Limb (tissue), 2 donors: ENCODE data around the gene KCNQ4.

Experiments
- DNase-seq, 2 donors: peaks; one replicate each; pipeline ENCODE4 v3.0.0-alpha.2; 2016; ENCODE audit errors: extremely low spot score in 2 of 2

Gene KCNQ4

DNA sequence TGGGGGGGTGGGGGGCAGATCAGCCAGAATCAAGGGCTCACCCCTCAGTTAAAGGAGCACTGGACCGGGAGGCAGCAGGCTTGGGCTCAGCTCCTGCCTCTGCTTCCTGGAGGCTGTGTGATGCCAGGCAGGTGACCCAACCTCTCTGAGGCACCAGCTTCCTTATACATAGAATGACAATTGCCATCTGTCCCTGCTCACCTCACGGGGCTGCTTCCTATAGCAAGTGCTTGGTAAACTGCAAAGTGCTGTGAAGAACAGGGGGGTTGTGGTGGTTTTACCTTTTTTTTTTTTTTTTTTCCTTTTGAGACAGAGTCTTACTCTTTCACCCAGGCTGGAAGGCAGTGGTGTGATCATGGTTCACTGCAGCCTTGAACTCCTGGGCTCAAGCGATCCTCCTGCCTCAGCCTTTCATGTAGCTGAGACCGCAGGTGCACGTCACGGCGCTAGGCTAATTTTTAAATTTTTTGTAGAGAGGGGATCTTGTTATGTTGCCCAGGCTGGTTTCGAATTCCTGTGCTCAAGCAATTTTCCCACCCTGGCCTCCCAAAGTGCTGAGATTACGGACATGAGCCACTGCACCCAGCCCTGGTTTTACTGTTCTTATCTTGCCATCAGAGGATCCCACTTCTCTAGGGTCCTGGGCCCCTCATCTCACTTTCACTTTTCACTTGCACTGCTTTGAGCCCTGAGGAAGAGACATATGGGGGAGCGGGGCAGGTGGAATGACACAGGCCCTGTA, 11.6 kb downstream of the KCNQ4 start:
- DNase-seq, result no peak

DNA sequence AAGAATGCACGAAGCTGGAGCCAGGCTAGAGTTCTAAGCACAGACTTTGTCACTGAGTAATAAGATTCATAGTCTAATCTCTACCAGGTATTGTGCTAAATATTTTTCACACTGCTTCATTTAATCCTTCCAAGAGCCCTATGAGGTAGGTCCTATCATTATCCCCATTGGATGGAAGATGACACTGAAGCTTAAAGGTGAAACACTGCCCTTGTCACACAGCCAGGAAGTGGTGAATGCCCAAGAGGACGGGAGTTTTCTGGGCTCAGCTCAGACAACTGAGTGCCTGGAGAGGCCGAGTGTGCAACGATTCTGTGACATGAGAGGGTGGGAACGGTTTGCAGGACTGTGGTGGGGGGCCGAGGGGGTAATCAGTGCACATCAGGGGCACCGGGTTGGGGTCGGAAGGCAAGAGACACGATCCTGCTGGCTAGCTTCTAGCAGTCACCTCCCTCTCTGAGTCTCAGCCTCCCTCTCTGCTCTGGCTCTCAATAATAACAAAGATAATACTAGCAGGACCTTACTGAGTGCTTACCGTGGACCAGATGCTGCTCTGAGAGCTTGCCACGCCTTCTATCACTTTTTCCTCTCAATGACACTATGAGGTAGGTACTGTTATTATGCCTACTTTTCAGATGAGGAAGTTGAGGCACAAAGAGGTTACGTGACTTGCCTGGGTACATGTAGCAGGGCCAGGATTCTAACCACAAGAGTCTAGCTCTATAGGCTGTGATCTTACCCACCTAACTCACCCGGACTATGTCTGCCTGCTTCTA, 12.4 kb downstream of the KCNQ4 start:
- no peak for DNase-seq

DNA sequence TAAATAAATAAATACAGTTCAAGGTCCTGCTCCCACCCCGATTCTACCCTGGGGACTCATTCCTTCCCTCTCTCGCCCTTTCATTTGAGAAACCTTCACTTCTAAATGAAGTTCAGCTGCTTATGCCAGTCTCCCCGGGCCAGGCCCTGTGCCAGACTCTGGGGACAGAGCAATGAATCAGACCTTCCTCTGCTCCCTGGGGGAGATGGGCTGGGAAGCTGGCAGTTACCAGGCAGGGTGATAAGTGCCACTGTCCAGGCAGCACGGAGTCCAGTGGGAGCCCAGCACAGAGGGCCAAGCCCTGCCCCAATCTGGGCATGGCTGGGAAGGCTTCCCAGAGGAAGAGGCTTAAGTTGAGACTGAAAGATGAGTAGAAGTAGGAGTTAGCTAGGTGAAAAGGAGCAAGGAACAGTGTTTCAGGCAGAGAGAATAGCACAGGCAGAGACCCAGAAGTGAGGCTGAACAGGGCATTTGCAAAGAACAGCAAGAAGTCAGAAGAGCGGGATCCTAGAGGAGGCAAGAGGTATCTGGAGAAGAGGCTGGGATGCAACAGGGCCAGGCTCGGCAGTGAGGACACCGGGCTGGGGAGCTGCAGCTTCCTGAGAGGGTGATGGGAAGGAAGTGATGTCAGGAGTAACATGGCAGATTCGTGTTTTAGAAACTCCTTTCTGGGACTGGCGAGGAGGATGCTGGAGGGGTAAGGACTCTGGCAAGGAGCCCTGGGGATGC, 13.5 kb downstream of the KCNQ4 start:
- DNase-seq, result no peak

DNA sequence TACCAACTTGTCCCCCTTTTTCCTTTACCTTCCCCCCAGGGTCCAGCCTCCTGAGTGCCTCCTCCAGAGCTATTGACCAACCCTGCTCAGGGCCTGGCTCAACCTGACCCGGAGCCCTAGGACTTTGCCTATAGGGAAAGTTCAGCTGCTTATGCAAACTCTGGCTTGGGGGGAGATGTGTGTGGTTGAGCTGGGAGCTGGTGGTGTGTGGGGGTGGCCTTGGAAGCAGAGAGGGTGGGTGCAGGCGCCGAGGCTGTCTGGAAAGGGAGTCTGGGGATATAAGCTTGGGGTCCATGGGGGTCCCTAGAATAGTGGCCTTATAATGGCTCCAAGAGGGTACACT, 14.1 kb downstream of the KCNQ4 start:
- DNase-seq, result no peak

DNA sequence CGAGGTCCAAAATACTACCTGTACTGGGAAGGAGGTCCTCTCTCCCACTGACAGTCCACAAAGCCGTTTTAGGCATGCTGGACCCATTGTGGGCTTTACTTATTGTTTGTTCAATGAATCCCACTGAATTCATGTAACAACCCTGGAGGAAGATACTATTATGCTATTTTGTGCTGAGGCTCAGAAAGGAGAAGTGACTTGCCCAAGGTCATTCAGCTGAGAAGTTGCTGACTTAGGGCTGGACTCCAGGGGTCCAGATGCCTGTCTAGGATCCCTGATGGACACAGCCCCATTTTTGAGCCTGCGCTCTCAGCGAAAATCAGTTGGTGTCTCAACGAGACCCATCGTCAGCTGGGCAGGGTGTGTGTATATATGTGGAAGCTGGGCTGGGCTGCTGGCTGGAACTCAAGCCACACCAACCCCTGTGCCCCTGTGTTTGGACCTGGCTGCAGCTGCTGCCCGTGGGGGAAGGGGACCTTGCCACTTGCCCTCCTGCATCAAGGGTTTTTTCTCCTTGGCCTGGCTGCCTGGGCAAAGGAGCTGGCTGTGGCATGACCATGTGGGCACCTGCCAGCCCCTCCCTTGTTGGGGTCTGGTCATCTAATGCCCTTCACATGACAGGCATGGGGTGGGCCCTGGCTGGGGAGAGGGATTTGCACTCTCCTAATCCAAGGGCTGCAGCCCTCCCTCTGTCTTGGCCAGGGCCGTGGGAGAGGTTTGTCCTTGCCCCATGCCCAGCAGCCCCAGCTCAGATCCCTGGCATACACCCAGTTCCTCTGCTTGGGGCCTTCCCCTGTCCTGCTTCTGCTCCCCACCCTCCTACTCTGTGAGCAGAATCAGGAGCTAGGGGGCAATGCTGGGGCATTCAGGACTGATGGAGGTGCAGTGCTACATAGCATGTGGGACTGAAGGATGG, 15.0 kb downstream of the KCNQ4 start:
- DNase-seq, result no peak

DNA sequence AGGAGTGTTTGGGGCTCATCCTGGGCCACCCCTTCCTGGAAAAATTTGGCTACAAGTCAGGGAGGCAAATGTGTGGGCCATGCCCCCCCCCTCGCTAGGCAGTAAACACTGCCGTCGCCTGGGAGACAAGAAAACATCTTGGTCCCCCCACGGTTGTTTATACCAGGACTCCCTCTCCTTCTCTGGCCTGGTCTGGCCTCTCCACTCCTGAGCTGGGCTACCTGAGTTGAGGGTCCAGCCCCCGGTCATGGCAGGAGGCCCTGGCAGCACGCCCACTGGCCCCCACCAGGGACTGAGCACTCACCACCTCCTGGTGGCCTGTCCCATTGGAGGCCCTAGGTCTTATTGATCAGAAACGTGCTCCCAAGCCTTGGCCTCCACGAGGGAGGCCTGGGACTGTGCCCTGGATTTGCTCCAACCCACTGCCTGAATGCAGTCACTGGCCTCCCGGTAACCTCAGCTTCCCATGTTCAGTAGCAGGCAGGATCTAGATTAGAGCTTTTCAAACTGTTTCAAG, 15.8 kb downstream of the KCNQ4 start:
- peak in 1 of 2 donors; percentile 63 for DNase-seq

DNA sequence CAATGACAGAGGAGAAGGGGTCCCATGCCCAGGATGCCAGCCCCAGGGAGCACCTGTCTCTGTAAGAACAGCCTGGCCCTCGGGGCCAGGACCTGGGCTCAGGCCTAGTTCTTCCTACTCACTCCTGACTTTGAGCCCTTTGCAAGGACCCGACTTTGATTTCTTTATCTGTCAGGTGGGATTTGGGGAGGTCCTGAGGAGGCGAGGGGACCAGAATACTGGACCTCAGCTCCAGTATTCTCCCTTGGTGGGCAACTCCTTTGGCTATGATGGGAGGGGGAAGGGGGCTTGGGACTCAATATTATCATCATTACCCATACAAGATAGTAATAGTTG, 18.1 kb downstream of the KCNQ4 start:
- no peak for DNase-seq

DNA sequence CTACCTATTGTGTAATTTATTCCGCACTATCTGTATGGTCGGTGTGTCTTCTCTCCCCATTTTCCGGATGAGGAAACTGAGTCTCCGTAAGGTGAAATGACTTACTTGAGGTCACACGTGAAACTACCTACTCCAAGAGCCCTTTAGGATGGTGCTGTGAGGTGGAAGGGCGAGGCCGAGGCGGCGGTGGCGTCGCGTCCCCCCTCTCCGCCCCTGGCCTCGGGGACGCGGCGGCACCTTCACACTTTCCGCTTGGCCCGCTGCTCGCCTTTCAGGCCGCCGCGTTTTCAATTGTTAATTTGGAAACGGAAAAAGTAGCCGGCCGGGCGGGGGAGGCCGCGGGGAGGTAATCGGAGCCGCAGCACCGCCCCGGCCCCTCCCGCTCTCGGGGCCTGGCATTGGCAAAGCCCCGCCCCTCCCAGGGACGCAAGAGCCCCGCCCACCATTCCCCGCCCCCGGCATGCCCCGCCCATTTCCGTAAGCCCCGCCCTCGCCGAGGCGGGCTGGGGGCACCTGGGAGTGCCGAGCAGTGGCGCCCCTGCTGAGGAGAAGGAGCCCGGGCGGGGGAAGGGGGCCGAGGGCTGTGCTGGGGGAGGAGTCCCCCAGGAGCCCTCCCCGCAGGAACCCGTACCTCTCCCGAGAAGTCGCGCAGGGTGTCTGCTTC, 18.6 kb downstream of the KCNQ4 start:
- DNase-seq, result peak; percentile 75 to 84

DNA sequence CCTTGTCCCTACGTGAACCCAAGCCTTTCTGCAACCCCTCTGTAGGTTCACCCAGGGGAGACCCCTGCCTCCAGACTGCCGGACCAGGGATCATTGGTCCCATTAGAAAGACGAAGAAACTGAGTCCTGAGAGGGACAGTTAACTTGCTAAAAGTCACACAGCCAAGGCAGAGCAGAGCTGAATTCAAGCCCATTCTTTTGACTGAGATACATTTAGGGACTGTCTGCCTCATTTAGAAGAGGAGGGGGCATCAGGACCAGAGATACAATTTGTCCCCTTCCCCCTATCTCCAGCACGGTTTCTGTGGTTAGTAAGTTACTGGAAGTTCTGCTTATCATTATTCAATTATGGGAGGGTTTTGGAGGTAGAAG, 19.1 kb downstream of the KCNQ4 start:
- DNase-seq, result no peak

DNA sequence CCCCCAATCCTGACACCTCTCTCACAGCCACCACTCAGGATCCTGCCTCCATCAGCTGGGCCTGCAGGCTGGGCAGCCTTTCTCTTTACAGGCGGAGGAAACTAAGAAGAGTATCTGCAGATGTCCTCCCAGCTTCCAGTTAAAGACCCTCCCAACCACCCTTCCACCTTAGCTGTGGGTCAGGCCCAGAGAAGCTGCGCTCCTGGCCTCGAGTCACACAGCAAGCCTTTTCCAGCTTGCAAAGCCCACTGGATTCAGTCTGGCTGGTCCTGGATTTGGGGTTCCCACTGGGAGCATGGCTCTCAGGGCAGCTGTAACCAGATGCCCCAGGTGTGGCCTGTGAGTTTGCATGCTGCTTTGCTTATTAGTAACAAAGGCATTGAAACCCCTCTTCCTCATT, 19.9 kb downstream of the KCNQ4 start:
- no peak for DNase-seq

DNA sequence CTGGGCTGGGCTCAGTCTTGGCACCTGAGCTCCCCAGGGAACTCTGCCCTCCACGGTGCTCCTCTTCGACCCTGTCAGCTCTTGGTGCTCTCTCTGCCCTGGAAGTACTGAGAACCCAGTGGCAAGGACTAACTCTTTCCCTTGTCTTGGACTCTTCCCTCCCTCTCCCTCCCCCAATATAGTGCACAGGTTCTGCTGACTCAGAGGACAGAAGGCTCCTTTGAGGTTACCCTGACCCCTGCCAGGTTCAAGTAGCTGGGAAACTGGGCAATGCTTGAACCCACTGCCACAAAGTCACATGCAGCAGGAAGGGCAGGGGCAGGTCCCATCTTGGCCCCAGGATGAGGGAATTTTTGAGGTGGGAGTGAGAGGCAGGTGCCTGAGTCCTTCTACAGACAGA, 20.3 kb downstream of the KCNQ4 start:
- DNase-seq, result no peak

DNA sequence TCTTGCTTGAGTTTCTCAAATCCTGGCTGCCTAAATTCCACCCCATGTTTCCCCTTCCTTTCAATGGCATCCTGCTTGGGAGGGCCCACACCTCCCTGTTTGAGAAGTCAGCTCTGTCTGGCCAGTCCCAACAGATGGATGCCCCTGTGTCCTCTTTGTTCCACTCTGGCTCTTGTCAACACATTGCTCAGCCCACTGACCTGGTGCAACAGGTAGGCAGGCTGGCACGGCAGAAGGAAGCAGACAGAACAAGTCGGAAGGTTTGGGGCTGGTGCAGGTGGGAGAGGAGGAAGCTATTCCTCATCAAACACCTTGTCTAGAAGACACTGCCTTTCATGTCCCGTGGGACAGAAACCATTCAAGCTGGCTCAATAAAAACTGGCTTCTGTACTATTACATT, 22.7 kb downstream of the KCNQ4 start:
- no peak for DNase-seq

DNA sequence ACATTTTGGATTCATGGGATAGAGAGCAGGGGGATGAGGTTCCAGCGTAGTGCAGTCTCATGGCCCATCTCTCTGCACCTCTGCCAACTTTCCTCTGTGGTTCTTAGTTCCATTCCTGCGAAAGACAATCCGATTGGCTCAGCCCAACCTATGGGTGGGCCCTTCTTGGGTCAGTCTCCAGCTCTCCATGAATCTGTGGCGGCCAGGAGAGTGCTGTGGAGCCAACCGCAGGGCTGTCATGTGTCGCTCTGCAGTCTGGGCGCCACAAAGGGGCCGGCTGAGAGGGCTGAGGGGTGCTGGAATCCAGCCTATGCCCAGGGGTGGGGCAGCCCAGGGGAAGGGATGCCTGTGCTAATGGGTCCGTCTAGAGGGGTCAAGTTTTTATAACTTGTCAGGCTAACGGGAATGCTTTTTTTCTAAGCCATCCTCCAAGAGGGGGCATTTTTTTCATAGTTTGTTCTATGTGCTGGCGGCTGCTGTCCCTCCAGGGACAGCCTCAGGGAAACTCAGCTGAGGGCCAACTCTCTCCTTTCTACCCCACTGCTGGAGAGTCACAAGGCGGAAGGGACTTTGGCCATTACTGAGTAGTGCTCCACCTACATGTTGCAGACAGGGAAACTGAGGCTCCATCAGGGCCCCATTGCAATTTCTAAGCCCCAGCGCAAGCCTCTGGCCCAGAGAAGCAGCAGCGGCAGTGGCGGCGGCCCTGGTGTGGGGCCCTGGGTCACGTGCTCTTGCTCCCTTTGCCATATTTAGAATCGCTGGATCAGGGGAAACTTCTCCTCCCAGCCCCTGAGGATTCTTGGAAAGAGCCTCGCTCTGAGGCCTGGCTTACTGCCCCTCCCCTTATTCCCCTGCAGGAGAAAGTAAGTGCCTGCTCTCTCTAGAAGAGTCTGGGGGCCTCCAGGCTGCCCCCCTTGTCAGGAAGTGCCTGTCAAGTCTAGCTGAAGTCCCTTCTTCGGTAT, 23.4 kb downstream of the KCNQ4 start:
- peak in 1 of 2 donors; percentile 57 for DNase-seq

DNA sequence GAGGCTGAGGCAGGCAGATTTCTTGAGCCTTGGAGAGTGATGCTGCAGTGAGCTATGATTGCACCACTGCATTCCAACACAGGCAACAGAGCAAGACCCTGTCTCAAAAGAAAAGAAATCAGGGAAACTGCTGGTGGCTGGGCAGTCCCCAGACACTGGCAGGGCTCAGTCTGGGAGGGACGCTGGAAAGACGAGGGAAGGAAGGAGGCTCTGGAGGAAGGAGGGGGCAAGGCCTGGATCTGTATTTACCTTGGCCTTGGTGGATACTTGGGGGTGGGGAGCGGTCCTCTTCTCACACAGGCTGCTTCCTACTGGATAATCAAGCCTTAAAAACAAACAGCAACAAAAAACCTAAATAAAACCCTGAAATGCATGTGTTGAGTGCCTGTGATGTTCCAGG, 24.4 kb downstream of the KCNQ4 start:
- DNase-seq, result no peak

DNA sequence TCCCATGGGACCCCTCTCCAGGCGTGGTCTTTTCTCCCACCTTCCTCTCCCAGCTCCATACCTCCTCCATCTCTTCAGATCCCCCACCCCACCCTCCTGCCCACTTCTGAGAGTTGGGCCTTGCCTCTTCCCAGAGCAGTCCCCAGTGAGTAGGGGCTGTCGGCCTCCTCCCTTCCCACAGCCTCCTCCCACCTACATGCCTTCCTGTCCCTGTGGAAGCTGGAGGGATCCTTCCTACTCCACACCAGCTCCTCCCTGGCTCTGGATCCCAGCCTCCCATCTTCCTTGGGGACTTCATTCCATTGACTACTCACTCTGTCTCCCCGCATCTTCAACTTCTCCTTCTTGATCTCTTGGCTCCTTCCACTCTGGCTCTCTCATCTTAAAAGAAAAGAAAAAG, 24.9 kb downstream of the KCNQ4 start:
- DNase-seq, result no peak

DNA sequence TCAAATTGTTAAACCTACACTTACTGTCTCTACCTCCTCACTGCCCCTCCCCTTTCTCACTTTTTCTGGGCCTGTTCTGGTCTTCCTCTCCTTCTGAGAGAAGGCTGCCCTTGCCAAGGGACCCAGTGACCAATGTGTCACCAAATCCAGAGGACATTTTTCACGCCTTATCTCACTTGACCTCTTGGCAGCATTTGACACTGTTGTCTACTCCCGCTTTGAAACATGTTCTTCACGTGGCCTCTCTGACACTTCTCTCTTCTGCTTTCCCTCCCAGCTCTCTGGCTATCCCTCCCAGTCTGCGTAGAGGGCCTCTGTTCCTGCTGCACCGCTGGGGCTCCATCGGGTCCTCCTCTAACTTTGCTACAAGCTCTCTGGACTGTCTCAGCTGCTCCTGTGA, 25.3 kb downstream of the KCNQ4 start:
- no peak for DNase-seq

DNA sequence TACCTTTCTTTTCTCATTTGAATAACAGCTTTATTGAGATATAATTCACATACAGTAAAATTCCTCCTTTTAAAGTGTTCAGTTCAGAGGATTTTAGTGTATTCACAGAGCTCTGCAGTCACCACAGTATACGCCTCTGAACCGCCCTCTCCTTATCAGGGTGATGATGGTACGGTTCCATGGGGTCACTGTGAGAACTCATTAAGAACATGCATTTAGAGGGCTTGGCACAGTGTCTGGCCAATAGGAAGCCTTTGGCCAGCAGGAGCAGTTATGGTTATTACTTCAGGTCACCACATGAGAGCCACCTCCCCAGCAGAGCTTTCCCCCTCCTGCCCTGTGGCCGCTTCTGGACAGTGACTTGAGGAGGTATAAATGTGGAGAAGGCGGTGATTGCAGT, 27.3 kb downstream of the KCNQ4 start:
- DNase-seq, result no peak

DNA sequence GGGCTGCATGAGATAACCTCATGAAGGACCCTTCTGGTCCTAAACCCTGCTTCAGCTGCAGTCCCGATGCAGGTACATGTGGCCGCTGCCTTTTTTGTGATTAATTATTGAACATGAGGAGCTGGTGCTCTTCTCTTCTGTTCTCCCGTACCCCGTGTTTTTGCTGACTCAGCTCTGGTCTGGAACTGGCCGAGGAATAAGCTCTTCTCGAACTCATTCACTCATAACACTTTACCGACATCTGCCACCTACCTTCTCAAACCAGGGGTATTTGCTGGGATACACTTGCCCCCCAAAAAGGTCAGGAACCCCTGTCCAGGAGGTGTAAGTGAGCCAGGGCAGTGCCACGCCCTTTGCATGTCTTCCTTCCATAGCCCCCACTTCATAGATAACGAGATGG, 31.8 kb downstream of the KCNQ4 start:
- DNase-seq, result no peak

DNA sequence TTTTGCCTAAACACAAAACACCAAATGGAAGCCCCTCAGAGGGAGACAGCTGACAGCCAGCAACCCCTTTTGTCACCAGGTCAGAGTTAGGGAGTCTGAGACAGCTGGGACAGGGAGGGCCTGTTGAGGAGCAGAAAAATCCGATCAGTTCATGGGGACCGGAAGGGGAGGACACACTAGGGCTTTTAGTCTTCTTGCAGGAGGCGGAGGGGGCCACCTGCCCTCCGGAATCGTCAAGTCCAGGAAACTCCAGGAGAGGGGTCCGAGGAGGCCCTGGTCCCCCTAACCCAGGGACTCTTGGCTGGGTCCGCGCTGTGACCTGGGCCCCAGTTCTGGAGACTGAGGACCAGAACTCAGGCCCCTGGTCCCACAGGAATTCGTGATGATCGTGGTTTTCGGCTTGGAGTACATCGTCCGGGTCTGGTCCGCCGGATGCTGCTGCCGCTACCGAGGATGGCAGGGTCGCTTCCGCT, 34.2 kb downstream of the KCNQ4 start:
- DNase-seq, result no peak
